Measurements from ENCODE around the gene TRPM3.

The TRPM3 gene

GRCh38 chr9:70988551-70988950, 132.9 kb downstream of the TRPM3 start:
- no peaks in the 10 kb centered on the region for H3K9me3 ChIP-seq (ENCODE audit: control insufficient read depth, insufficient read depth, low read depth, low read length)
- CTCF ChIA-PET, result interaction anchor here (0.6 to 1.3 kb wide), 3 partner anchors 13 to 66 kb away, joined by 3 to 5 read pairs (median 3); no protein-coding TSS in a partner anchor
- H3K4me1 ChIP-seq (ENCODE audit: control insufficient read depth, insufficient read depth, low read length), result peaks cover 4% of the 10 kb centered on the region; the same call in 1 of the 2 replicates
- no peak overlapping the region for H3K4me3 ChIP-seq (ENCODE audit: low read depth, low read length)
- H3K36me3 ChIP-seq (ENCODE audit: control insufficient read depth in 2 of 2, insufficient read depth in 1 of 2, low read length in 2 of 2), result no peaks in the 10 kb centered on the region
- TF ChIP-seq ZXDB (tag by site-specific recombination; IDR thresholded peaks at IDR 0.05) (no peak), TSHZ1 (tag by site-specific recombination; IDR thresholded peaks at IDR 0.05; ENCODE audit: borderline replicate concordance) (no peak), OSR2 (tag by site-specific recombination; IDR thresholded peaks at IDR 0.05) (no peak), PBX3 (CRISPR knock-in tag; IDR thresholded peaks at IDR 0.05) (no peak)
- no peak overlapping the region for H3K27ac ChIP-seq (ENCODE audit: extremely low read depth, low read depth, low read length)
- POLR2A ChIA-PET, result no interaction called here

DNA sequence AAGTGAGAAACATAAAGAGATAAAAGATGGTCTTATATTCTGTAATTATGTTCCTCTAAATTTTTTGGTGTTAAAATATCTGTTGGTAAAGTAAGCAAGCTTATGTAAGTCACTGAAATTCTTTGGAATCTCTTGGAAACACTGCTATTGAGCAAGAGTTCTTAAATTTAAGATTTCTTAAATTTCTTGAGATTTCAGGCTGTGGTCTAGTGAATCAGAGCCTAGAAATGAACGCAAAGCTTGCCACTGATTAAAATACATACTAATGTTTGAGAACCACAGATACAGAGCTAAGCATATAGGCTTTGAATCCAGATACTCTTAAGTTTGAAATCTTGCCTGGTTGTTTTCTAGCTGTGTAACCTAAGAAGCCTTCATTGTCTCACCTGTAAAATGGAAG, 133.4 kb downstream of the TRPM3 start:
- Histone ChIP-seq H3K36me3 (ENCODE audit: control insufficient read depth in 2 of 2, insufficient read depth in 1 of 2, low read length in 2 of 2) (no peaks in the 10 kb centered on the region), H3K4me1 (ENCODE audit: control insufficient read depth, insufficient read depth, low read length) (peaks cover 4% of the 10 kb centered on the region; the same call in 1 of the 2 replicates), H3K4me3 (ENCODE audit: low read depth, low read length) (no peak overlapping the region), H3K27ac (ENCODE audit: extremely low read depth, low read depth, low read length) (no peak overlapping the region), H3K9me3 (ENCODE audit: control insufficient read depth, insufficient read depth, low read depth, low read length) (no peaks in the 10 kb centered on the region)
- CTCF ChIA-PET, result interaction anchor here (0.6 to 1.3 kb wide), 3 partner anchors 13 to 65 kb away, joined by 3 to 5 read pairs (median 3); no protein-coding TSS in a partner anchor
- POLR2A ChIA-PET, result no interaction called here
- TF ChIP-seq, protein P1, sequence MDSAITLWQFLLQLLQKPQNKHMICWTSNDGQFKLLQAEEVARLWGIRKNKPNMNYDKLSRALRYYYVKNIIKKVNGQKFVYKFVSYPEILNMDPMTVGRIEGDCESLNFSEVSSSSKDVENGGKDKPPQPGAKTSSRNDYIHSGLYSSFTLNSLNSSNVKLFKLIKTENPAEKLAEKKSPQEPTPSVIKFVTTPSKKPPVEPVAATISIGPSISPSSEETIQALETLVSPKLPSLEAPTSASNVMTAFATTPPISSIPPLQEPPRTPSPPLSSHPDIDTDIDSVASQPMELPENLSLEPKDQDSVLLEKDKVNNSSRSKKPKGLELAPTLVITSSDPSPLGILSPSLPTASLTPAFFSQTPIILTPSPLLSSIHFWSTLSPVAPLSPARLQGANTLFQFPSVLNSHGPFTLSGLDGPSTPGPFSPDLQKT (IDR thresholded peaks at IDR 0.05; ENCODE audit: borderline replicate concordance, low read depth, low read length), result no peak
- TF ChIP-seq ZNF155 (tag by site-specific recombination; IDR thresholded peaks at IDR 0.05), result no peak

DNA sequence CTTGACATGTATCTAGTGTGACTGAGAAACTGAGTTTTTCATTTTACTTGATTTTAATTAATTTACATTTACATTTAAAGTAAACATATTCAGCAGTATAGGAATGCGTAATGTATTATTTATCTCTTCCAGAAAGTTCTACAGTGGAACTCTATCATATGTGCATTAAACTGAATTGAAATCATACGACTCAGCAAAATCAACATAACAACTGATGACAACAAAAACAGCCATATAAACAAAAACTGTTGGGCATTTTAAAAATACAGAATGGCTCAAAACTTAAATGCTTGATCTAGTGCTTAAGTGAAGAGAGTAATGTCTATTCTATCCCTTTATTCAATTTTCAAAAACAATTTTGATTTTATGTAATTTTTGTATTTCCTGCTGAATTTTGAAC, 134.4 kb downstream of the TRPM3 start:
- Histone ChIP-seq H3K9me3 (ENCODE audit: control insufficient read depth, insufficient read depth, low read depth, low read length) (no peaks in the 10 kb centered on the region), H3K4me1 (ENCODE audit: control insufficient read depth, insufficient read depth, low read length) (peaks cover 4% of the 10 kb centered on the region; the same call in 1 of the 2 replicates), H3K4me3 (ENCODE audit: low read depth, low read length) (no peak overlapping the region), H3K27ac (ENCODE audit: extremely low read depth, low read depth, low read length) (no peak overlapping the region), H3K36me3 (ENCODE audit: control insufficient read depth in 2 of 2, insufficient read depth in 1 of 2, low read length in 2 of 2) (no peaks in the 10 kb centered on the region)
- POLR2A ChIA-PET, result no interaction called here
- CTCF ChIA-PET, result interaction anchor here (1.1 kb wide), 1 partner anchor 62 kb away, joined by 5 read pairs; no protein-coding TSS in a partner anchor
- TF ChIP-seq ZXDB (tag by site-specific recombination; IDR thresholded peaks at IDR 0.05) (no peak), ZNF692 (tag by site-specific recombination; IDR thresholded peaks at IDR 0.05) (no peak), ZNF223 (tag by site-specific recombination; IDR thresholded peaks at IDR 0.05) (no peak), ATF2 (tag by site-specific recombination; IDR thresholded peaks at IDR 0.05; ENCODE audit: low read depth) (no peak), ZNF610 (tag by site-specific recombination; IDR thresholded peaks at IDR 0.05; ENCODE audit: borderline replicate concordance) (no peak), ZNF596 (tag by site-specific recombination; IDR thresholded peaks at IDR 0.05) (no peak), ZNF626 (tag by site-specific recombination; IDR thresholded peaks at IDR 0.05) (no peak), ZSCAN23 (tag by site-specific recombination; IDR thresholded peaks at IDR 0.05) (no peak)
- TF ChIP-seq, protein P2, sequence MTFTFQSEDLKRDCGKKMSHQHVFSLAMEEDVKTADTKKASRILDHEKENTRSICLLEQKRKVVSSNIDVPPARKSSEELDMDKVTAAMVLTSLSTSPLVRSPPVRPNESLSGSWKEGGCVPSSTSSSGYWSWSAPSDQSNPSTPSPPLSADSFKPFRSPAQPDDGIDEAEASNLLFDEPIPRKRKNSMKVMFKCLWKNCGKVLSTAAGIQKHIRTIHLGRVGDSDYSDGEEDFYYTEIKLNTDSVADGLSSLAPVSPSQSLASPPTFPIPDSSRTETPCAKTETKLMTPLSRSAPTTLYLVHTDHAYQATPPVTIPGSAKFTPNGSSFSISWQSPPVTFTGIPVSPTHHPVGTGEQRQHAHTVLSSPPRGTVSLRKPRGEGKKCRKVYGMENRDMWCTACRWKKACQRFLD (tag by site-specific recombination; IDR thresholded peaks at IDR 0.05), result no peak
- TF ChIP-seq, protein P3, sequence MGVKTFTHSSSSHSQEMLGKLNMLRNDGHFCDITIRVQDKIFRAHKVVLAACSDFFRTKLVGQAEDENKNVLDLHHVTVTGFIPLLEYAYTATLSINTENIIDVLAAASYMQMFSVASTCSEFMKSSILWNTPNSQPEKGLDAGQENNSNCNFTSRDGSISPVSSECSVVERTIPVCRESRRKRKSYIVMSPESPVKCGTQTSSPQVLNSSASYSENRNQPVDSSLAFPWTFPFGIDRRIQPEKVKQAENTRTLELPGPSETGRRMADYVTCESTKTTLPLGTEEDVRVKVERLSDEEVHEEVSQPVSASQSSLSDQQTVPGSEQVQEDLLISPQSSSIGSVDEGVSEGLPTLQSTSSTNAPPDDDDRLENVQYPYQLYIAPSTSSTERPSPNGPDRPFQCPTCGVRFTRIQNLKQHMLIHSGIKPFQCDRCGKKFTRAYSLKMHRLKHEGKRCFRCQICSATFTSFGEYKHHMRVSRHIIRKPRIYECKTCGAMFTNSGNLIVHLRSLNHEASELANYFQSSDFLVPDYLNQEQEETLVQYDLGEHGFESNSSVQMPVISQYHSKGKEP (tag by site-specific recombination; IDR thresholded peaks at IDR 0.05), result no peak
- TF ChIP-seq, protein P4, sequence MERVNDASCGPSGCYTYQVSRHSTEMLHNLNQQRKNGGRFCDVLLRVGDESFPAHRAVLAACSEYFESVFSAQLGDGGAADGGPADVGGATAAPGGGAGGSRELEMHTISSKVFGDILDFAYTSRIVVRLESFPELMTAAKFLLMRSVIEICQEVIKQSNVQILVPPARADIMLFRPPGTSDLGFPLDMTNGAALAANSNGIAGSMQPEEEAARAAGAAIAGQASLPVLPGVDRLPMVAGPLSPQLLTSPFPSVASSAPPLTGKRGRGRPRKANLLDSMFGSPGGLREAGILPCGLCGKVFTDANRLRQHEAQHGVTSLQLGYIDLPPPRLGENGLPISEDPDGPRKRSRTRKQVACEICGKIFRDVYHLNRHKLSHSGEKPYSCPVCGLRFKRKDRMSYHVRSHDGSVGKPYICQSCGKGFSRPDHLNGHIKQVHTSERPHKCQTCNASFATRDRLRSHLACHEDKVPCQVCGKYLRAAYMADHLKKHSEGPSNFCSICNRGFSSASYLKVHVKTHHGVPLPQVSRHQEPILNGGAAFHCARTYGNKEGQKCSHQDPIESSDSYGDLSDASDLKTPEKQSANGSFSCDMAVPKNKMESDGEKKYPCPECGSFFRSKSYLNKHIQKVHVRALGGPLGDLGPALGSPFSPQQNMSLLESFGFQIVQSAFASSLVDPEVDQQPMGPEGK (tag by site-specific recombination; IDR thresholded peaks at IDR 0.05), result no peak
